EL (cell line): Measurements from ENCODE around the gene IL32.
"Not testable (repeated sequence)": the region's sequence is repeated elsewhere in the genome, so short reads cannot be mapped to it uniquely, and the experiment has no call there.

Experiments used
- DNase-seq: peaks from one replicate; pipeline ENCODE4 v3.0.0-alpha.2; 2016

Gene IL32

GRCh38 chr16:3072576-3073263, 7.3 kb downstream of the IL32 start:
- DNase-seq: not testable (repeated sequence)

GRCh38 chr16:3073448-3073847, 8.0 kb downstream of the IL32 start:
- no peak for DNase-seq

- DNase-seq: no peak
These were observed 9.6 kb downstream of the IL32 start for GRCh38 chr16:3074860-3075522.

- DNase-seq: no peak
These were observed 10.1 kb downstream of the IL32 start for GRCh38 chr16:3075523-3075915.

GRCh38 chr16:3075946-3076345, 10.5 kb downstream of the IL32 start:
- not testable (repeated sequence) for DNase-seq

- no peak for DNase-seq
These were observed 11.1 kb downstream of the IL32 start for GRCh38 chr16:3076577-3076976.

GRCh38 chr16:3080024-3080423, 14.6 kb downstream of the IL32 start:
- no peak for DNase-seq

GRCh38 chr16:3081957-3082356, 16.5 kb downstream of the IL32 start:
- not testable (repeated sequence) for DNase-seq

GRCh38 chr16:3083408-3083807, 18.0 kb downstream of the IL32 start:
- not testable (repeated sequence) for DNase-seq

GRCh38 chr16:3084491-3084890, 19.1 kb downstream of the IL32 start:
- DNase-seq: no peak

- DNase-seq: no peak
These were observed 19.7 kb downstream of the IL32 start for GRCh38 chr16:3084969-3085670.

GRCh38 chr16:3085868-3086595, 20.6 kb downstream of the IL32 start:
- DNase-seq: no peak

- DNase-seq: no peak
These were observed 21.3 kb downstream of the IL32 start for GRCh38 chr16:3086596-3087242.

GRCh38 chr16:3087243-3088235, 22.1 kb downstream of the IL32 start:
- no peak for DNase-seq

- DNase-seq: no peak
These were observed 23.0 kb downstream of the IL32 start for GRCh38 chr16:3088450-3088849.

- DNase-seq: no peak
These were observed 23.7 kb downstream of the IL32 start for GRCh38 chr16:3088925-3089716.

GRCh38 chr16:3089717-3090592, 24.5 kb downstream of the IL32 start:
- DNase-seq: no peak

GRCh38 chr16:3091551-3091950, 26.1 kb downstream of the IL32 start:
- DNase-seq: no peak

- no peak for DNase-seq
These were observed 27.1 kb downstream of the IL32 start for GRCh38 chr16:3092501-3092941.
